Fibroblast of the conjunctiva (primary cell): ENCODE measurements around the gene GOT2.
"Not testable (repeated sequence)": the region's sequence is repeated elsewhere in the genome, so short reads cannot be mapped to it uniquely, and the experiment has no call there.

Source experiments
- DNase-seq: peaks from one replicate; pipeline ENCODE4 v3.0.0-alpha.2; 2010; ENCODE audit warnings: low read depth

The GOT2 gene

GRCh38 chr16:58717994-58718393 lies 16.1 kb downstream of the GOT2 start:
- DNase-seq = no peak

DNA sequence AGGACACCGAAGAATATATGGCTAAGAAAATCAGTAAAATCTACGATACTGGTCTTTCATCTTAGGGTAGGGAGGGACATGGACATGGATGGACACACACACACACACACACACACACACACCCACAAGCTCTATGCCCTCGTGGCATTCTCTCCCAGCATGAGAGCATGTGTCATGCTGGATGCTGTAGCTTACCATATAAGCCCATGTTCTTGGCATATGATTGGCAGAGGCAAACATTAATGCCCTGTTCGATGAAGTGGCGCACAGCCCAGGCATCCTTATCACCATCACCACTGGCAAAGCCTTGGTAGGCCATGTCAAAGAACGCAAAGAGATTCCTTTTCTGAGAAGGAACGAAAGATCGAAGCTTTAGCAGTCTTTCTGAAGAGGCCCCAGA lies 17.6 kb downstream of the GOT2 start:
- DNase-seq = no peak

- no peak for DNase-seq
Measured at GRCh38 chr16:58713742-58714141, 20.4 kb downstream of the GOT2 start.

- no peak for DNase-seq
Measured at GRCh38 chr16:58709333-58709732, 24.8 kb downstream of the GOT2 start.

DNA sequence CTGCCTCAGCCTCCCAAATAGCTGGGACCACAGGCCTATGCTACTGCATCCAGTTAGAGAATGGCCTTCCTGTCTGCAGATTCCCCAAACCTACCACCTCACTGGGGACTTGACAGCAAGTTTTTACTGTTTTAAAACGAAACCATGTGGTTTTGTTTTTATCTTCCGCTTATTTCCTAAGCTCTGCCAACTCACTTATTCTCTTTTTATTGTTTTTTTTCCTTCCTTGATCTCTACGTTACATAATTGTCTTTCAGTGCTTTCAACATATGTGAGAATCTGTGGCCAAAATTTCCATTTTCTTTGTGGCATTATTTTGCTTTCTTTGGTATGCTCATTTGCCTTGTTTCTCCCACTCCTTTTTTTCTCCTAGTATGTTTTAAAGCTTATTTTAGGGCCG lies 35.0 kb downstream of the GOT2 start:
- no peak for DNase-seq

GRCh38 chr16:58695368-58695767 lies 38.7 kb downstream of the GOT2 start:
- no peak for DNase-seq

- DNase-seq = no peak
Measured at GRCh38 chr16:58692450-58692849, 41.7 kb downstream of the GOT2 start.

DNA sequence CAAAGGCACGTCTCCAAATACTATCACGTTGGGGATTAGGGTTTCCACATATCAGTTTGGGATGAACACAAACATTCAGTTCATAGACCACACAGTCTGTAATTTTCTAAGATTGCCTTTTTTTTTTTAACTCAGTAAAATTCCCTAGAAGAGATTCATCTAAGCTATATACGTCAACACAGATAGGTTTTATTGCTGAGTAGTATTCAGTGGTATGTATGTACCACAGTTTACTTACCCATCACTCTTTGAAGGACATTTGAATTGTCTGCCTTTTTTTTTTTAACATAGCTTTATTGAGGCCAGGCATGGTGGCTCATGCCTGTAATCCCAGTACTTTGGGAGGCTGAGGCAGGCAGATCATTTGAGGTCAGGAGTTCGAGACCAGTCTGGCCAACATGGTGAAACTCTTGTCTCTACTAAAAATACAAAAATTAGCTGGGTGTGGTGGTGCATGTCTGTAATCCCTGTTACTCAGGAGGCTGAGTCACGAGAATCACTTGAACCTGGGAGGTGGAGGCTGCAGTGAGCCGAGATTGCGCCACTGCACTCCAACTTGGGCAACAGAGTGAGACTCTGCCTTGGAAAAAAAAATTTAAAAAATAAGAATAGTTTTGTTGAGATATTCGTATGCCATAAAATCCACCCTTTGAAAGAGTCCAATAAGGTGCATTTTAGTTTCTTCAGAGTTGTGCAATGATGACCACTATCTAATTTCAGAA lies 47.0 kb downstream of the GOT2 start:
- not testable (repeated sequence) for DNase-seq

- DNase-seq = no peak
Measured at GRCh38 chr16:58685084-58685449, 49.0 kb downstream of the GOT2 start.

GRCh38 chr16:58684354-58685083 lies 49.6 kb downstream of the GOT2 start, which contains the start of gene SLC38A7:
Gene SLC38A7, minus strand, starts transcription at chr16:58684770. Its CDS starts 4,644 bp downstream, at chr16:58680126.
- peak; percentile 59 for DNase-seq

GRCh38 chr16:58684001-58684353 lies 50.1 kb downstream of the GOT2 start:
- DNase-seq = no peak

DNA sequence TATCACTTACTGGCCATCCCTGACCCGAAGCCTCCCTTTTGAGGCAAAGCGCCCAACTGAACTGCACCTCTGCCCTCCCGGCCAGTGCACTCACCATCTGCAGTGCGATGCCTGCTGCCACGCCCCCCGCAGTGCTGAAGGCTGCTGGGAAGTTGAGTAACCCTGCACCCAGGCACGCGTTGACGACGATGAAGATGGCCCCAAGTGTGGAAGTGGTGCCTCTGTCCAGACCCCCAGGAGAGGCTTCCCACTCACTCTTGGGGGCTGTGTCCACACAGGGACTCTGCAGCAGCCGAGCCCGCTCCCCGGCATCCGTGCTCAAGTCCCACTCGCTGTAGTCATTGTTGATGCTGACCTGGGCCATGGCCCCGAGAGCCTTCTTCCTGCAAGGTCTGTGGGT lies 54.4 kb downstream of the GOT2 start:
- no peak for DNase-seq

GRCh38 chr16:58678716-58679115 lies 55.4 kb downstream of the GOT2 start:
- DNase-seq = peak; percentile 14

DNA sequence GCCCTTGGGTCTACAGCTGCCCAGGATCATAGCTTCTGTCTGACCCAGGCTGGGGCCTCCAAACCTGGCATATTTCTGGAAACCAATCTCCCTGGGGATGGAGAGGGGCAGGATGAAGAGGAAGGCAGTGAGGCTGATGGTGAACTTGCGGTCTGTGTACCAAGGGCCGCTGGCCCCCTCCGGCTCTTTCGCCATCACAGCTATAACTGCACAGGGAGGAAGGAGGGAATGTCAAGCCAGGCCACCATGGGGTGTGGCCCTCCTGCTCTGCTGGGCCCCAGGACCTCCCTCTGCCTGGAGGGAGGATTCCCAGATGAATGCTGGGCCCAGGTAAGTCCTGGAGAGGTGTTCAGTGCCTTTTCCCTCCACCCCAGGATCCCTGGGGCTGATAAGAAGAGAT lies 55.8 kb downstream of the GOT2 start:
- DNase-seq = no peak

- DNase-seq = no peak
Measured at GRCh38 chr16:58670946-58671583, 63.1 kb downstream of the GOT2 start.

GRCh38 chr16:58670177-58670576 lies 63.9 kb downstream of the GOT2 start:
- no peak for DNase-seq

GRCh38 chr16:58665200-58665599 lies 68.9 kb downstream of the GOT2 start:
- no peak for DNase-seq

GRCh38 chr16:58661199-58661830 lies 72.8 kb downstream of the GOT2 start:
- DNase-seq = peak; percentile 78

DNA sequence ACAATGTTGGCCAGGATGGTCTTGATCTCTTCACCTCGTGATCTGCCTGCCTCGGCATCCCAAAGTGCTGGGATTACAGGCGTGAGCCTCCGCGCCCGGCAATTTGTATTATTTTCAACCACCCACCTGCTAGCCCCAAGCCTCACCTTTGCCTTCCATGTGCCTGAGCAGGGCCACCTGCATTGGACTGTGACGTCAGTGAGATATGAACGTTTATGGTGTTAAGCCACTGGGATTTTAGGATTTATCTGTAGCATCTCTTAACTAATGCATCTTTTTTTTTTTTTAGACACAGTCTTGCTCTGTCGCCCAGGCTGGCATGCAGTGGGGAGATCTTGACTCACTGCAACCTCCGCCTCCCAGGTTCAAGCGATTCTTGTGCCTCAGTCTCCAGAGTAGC lies 74.2 kb downstream of the GOT2 start:
- not testable (repeated sequence) for DNase-seq

GRCh38 chr16:58658796-58659211 lies 75.3 kb downstream of the GOT2 start:
- no peak for DNase-seq
